ENCODE measurements around the gene UBXN10.

GRCh38 chr1:20223551-20224419, 37.9 kb downstream of the UBXN10 start:
- TF ChIP-seq CTCF (IDR thresholded peaks at IDR 0.05) (no peak), POLR2A (IDR thresholded peaks at IDR 0.05) (no peak)
